Measurements from ENCODE around the gene CORIN.

- TF ChIP-seq CTCF (IDR thresholded peaks at IDR 0.05) (no peak), POLR2A (IDR thresholded peaks at IDR 0.05) (no peak)
Observed at GRCh38 chr4:47848041-47848440, 10.2 kb upstream of the CORIN start.

All from stomach (tissue), 4 donors.